Activated CD8-positive, alpha-beta memory T cell treated with anti-CD3 and anti-CD28 coated beads, Interleukin-2, amount 10 ng/mL, durations not matched to agents 7 days and 5 days (primary cell): ENCODE measurements around the gene MPDU1. TPM values are rescaled to one million over a fixed set of nuclear protein-coding genes. Genes with fewer than 3 reads are reported as not detected.

Experiments used
- ATAC-seq: fragments of 150-1000 bp; cut with Tn5 transposase; one replicate; pipeline ENCODE4 v1.10.0; 2021; ENCODE audit warnings: moderate library complexity
- CTCF ChIA-PET: fragments of 350-600 bp; sonication (Branson Sonifier 250); formaldehyde crosslinking; loops from one replicate; lab custom pipeline; 2021; ENCODE audit warnings: antibody characterized with exemption; lab: Charles Lee
- DNase-seq: peaks from one replicate; pipeline ENCODE4 v3.0.0-alpha.2; 2020
- H3K27ac Mint-ChIP-seq: one replicate; pipeline ENCODE4 v1.8.0; 2021; ENCODE audit warnings: mild to moderate bottlenecking, mixed read lengths
- H3K27me3 Mint-ChIP-seq: one replicate; pipeline ENCODE4 v1.8.0; 2021; ENCODE audit warnings: mixed read lengths
- H3K36me3 Mint-ChIP-seq: one replicate; pipeline ENCODE4 v1.8.0; 2021; ENCODE audit warnings: mild to moderate bottlenecking, mixed read lengths
- H3K4me1 Mint-ChIP-seq: one replicate; pipeline ENCODE4 v1.8.0; 2021; ENCODE audit warnings: mixed read lengths
- H3K4me3 Mint-ChIP-seq: one replicate; pipeline ENCODE4 v1.8.0; 2021; ENCODE audit warnings: mild to moderate bottlenecking, moderate library complexity, mixed read lengths
- H3K9me3 Mint-ChIP-seq: one replicate; pipeline ENCODE4 v1.8.0; 2022; ENCODE audit warnings: low read depth, mixed read lengths
- total RNA-seq, 2 experiments: library from RNA; stranded (reverse); gene quantifications; one replicate each; pipeline ENCODE4 v1.2.3, GENCODE V29; 2021

MPDU1 gene
- total RNA-seq, 2 experiments from 2014 or later: 57.6 to 76.9 TPM

DNA sequence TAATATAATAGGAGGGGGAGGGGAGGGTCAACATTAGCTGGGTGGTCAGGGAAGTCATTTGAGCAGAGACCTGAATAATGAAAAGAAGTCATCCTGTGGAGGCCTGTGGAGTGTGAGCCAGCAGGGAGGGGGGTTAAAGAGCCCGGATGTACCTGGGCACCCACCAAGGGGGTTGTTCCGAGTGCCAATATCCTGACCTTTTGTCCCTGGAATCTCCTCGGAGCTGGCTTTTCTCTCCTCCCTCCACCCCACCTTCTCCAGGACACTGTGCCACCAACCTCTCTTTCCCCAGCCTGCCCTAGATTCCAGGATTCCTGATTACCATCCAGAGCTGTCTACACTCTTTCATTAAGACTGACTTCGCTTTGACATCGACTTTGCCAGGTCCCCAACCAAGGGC, 52.5 kb downstream of the MPDU1 start:
- DNase-seq (no peak), ATAC-seq (no peak)
- Mint-ChIP-seq H3K36me3 (no peaks in the 10 kb centered on the region), H3K4me3 (no peak overlapping the region), H3K27me3 (peaks cover 5% of the 10 kb centered on the region), H3K4me1 (no peaks in the 10 kb centered on the region), H3K27ac (no peak overlapping the region), H3K9me3 (no peaks in the 10 kb centered on the region)
- CTCF ChIA-PET: interaction anchor here (1.6 kb wide), 1 partner anchor 51 kb away, joined by 5 read pairs; the partner anchor contains the start of gene TP53

Other genes with a start within 250 kb of the MPDU1 start
- gene ACAP1, start 247.3 kb upstream of the MPDU1 start, total RNA-seq: 100 to 1,000 TPM; 594 to 712 TPM
- gene KCTD11, start 231.7 kb upstream of the MPDU1 start, total RNA-seq: 1 to 10 TPM; 6.0 to 6.1 TPM
- gene TMEM95, start 228.7 kb upstream of the MPDU1 start, total RNA-seq: not detected
- under 1 TPM; 0.54 to 0.61 TPM for gene TNK1, start 202.8 kb upstream of the MPDU1 start, total RNA-seq
- 10 to 100 TPM; 65.5 to 74.2 TPM for gene PLSCR3, start 189.3 kb upstream of the MPDU1 start, total RNA-seq
- 10 to 100 TPM; 47.5 to 56.1 TPM for gene TMEM256, start 179.8 kb upstream of the MPDU1 start, total RNA-seq
- 1 to 10 TPM; 2.0 to 3.5 TPM for gene NLGN2, start 176.0 kb upstream of the MPDU1 start, total RNA-seq
- gene SPEM1, start 163.5 kb upstream of the MPDU1 start, total RNA-seq: not detected
- not detected for gene SPEM2, start 158.2 kb upstream of the MPDU1 start, total RNA-seq
- gene SPEM3, start 155.0 kb upstream of the MPDU1 start, total RNA-seq: not detected
- gene TMEM102, start 148.4 kb upstream of the MPDU1 start, total RNA-seq: 10 to 100 TPM; 13.9 to 16.7 TPM
- gene FGF11, start 144.3 kb upstream of the MPDU1 start, total RNA-seq: 1 to 10 TPM; 3.6 to 4.1 TPM
- gene CHRNB1, start 138.8 kb upstream of the MPDU1 start, total RNA-seq: 10 to 100 TPM; 10.4 to 13.1 TPM
- gene ZBTB4, start 104.2 kb upstream of the MPDU1 start, total RNA-seq: 10 to 100 TPM; 24.5 to 27.7 TPM
- gene SLC35G6, start 102.4 kb upstream of the MPDU1 start, total RNA-seq: not detected
- 100 to 1,000 TPM; 198 to 228 TPM for gene POLR2A, start 99.5 kb upstream of the MPDU1 start, total RNA-seq
- 10 to 100 TPM; 52.8 to 59.4 TPM for gene TNFSF12, start 34.8 kb upstream of the MPDU1 start, total RNA-seq
- gene TNFSF13, start 25.1 kb upstream of the MPDU1 start, total RNA-seq: 1 to 10 TPM; 2.2 to 2.5 TPM
- 10 to 100 TPM; 55.7 to 70.9 TPM for gene SENP3, start 21.9 kb upstream of the MPDU1 start, total RNA-seq
- 10 to 100 TPM in 1 of 2 experiments, 1 to 10 TPM in 1; 10.0 to 26.7 TPM for gene CD68, start 4.2 kb upstream of the MPDU1 start, total RNA-seq
- gene SOX15, start 6.2 kb downstream of the MPDU1 start, total RNA-seq: under 1 TPM; 0.21 to 0.35 TPM
- 10 to 100 TPM; 30.7 to 40.5 TPM for gene FXR2, start 31.0 kb downstream of the MPDU1 start, total RNA-seq
- gene SAT2, start 44.0 kb downstream of the MPDU1 start, total RNA-seq: 10 to 100 TPM; 21.5 to 28.0 TPM
- not detected for gene SHBG, start 46.3 kb downstream of the MPDU1 start, total RNA-seq
- gene ATP1B2, start 67.1 kb downstream of the MPDU1 start, total RNA-seq: under 1 TPM in 1 of 2 experiments, not detected in 1; 0.47 TPM
- gene TP53, start 103.6 kb downstream of the MPDU1 start, total RNA-seq: 100 to 1,000 TPM; 137 to 171 TPM
- 10 to 100 TPM; 28.0 to 29.0 TPM for gene WRAP53, start 104.6 kb downstream of the MPDU1 start, total RNA-seq
- not detected for gene EFNB3, start 121.3 kb downstream of the MPDU1 start, total RNA-seq
- gene DNAH2, start 133.9 kb downstream of the MPDU1 start, total RNA-seq: not detected